Peyer's patch (tissue), 4 donors: ENCODE results near the gene NDFIP2.

Experiments
- POLR2A ChIP-seq, 2 donors: fragments of 450-650 bp; IDR thresholded peaks; one replicate each; pipeline ENCODE4 v1.5.1; 2017; ENCODE audit warnings: antibody characterized with exemption in 2 of 2, mild to moderate bottlenecking in 2 of 2, moderate library complexity in 2 of 2
- TF ChIP-seq, protein P1 (sequence below), 6 experiments: fragments of 450-650 bp in 4 of 6; fragments of 200-600 bp in 2 of 6; sonication (generic) in 1 of 6; IDR thresholded peaks; one replicate each; pipeline ENCODE4 v1.5.1; 2017 to 2019; ENCODE audit warnings: antibody characterized with exemption in 6 of 6, mild to moderate bottlenecking in 3 of 6, moderate library complexity in 1 of 6

DNA sequence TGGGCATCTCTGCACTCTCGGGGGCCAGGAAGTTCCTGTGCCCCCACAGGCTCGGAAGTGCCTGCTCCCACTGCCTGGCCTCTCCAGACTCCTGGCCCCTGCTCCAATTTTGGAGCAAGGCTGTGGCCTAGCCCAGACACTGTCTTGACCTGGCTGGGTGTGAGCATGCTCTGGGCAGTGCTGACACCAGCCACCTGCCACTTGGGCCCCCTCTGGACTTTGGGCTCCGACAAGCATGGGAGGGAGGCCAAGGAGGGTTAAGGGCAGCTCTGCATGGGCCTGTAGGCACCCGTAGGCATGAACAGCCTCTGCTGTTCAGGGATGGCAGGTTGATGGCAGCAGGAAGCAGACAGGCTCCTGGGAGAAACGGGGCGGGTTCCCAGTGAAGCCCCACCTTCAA, 48.9 kb upstream of the NDFIP2 start:
- TF ChIP-seq, protein P1, sequence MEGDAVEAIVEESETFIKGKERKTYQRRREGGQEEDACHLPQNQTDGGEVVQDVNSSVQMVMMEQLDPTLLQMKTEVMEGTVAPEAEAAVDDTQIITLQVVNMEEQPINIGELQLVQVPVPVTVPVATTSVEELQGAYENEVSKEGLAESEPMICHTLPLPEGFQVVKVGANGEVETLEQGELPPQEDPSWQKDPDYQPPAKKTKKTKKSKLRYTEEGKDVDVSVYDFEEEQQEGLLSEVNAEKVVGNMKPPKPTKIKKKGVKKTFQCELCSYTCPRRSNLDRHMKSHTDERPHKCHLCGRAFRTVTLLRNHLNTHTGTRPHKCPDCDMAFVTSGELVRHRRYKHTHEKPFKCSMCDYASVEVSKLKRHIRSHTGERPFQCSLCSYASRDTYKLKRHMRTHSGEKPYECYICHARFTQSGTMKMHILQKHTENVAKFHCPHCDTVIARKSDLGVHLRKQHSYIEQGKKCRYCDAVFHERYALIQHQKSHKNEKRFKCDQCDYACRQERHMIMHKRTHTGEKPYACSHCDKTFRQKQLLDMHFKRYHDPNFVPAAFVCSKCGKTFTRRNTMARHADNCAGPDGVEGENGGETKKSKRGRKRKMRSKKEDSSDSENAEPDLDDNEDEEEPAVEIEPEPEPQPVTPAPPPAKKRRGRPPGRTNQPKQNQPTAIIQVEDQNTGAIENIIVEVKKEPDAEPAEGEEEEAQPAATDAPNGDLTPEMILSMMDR (IDR thresholded peaks at IDR 0.05): no peak
- TF ChIP-seq POLR2A (IDR thresholded peaks at IDR 0.05): no peak
